ENCODE results near the gene PIEZO1. TPM values are rescaled to one million over a fixed set of nuclear protein-coding genes. Genes with fewer than 3 reads are reported as not detected.
A peak's percentile ranks its signal among the peaks of the same experiment; 100 is the strongest.

Gene PIEZO1
- polyA plus RNA-seq, 2 of the 4 experiments (the other 2 are of a cell fraction), result 26.1 to 84.7 TPM

GRCh38 chr16:88685156-88686061, 99.6 kb downstream of the PIEZO1 start (continued):
- TF ChIP-seq ELK1 (IDR thresholded peaks at IDR 0.05; ENCODE audit: low read depth, low read length) (no peak), SREBF2 (IDR thresholded peaks at IDR 0.05) (no peak), ZFP36 (IDR thresholded peaks at IDR 0.05; ENCODE audit: borderline replicate concordance, partially characterized antibody) (no peak), JUN (IDR thresholded peaks at IDR 0.05) (0 out of 5 replicates have a peak, but pooled peaks of 1 of the 2 experiments have one; percentile 29), CEBPB (IDR thresholded peaks at IDR 0.05) (0 out of 4 replicates have a peak, but pooled peaks of 1 of the 2 experiments have one; percentile 19), PBX3 (IDR thresholded peaks at IDR 0.05) (no peak), MAZ (IDR thresholded peaks at IDR 0.05; ENCODE audit: borderline replicate concordance, low read depth, low read length) (no peak), POLR2A (IDR thresholded peaks at IDR 0.05; ENCODE audit: low read length) (no peak), KDM1A (IDR thresholded peaks at IDR 0.05; ENCODE audit: low read depth) (no peak), RAD21 (conservative IDR thresholded peaks at IDR 0.05 in 1 of 2, IDR thresholded peaks at IDR 0.05 in 1 of 2) (0 out of 5 replicates have a peak, but pooled peaks of 1 of the 2 experiments have one; percentile 26), HOXB5 (CRISPR knock-in tag; IDR thresholded peaks at IDR 0.05) (no peak), REST (IDR thresholded peaks at IDR 0.05) (no peak), CTCF (IDR thresholded peaks at IDR 0.05) (peak; percentile 50), BHLHE40 (IDR thresholded peaks at IDR 0.05; ENCODE audit: low read depth, low read length) (no peak), TP53 (CRISPR knock-in tag; IDR thresholded peaks at IDR 0.05) (no peak), HMGXB4 (CRISPR knock-in tag; IDR thresholded peaks at IDR 0.05; ENCODE audit: borderline replicate concordance) (no peak), HOXA7 (CRISPR knock-in tag; IDR thresholded peaks at IDR 0.05) (no peak), TFCP2L1 (CRISPR knock-in tag; IDR thresholded peaks at IDR 0.05) (no peak), RCOR1 (IDR thresholded peaks at IDR 0.05; ENCODE audit: low read depth, low read length) (no peak), BCL3 (IDR thresholded peaks at IDR 0.05) (no peak), FOXS1 (CRISPR knock-in tag; IDR thresholded peaks at IDR 0.05) (no peak), FOSL2 (IDR thresholded peaks at IDR 0.05) (no peak), FOSL2 (CRISPR knock-in tag; IDR thresholded peaks at IDR 0.05) (peak; percentile 83)
